ENCODE measurements around the gene AADAT. TPM values are rescaled to one million over a fixed set of nuclear protein-coding genes. Genes with fewer than 3 reads are reported as not detected.

The AADAT gene
- total RNA-seq, 1 donor from 2014 or later = 24.2 TPM

- H2AFZ ChIP-seq (replicated peaks) = no peak overlapping the region
- H3K27me3 ChIP-seq = no peaks in the 10 kb centered on the region
- no peaks in the 10 kb centered on the region for H4K20me1 ChIP-seq (ENCODE audit: low read depth)
- H3K9me3 ChIP-seq (ENCODE audit: low read depth) = no peaks in the 10 kb centered on the region
- H3K36me3 ChIP-seq = peaks cover 16% of the 10 kb centered on the region
- no peaks in the 10 kb centered on the region for H3K4me1 ChIP-seq
- no peak for DNase-seq (ENCODE audit: low spot score)
- no peaks in the 10 kb centered on the region for H3K9me3 Mint-ChIP-seq
- H3K4me1 Mint-ChIP-seq = no peaks in the 10 kb centered on the region
- no peak overlapping the region for H3K4me2 ChIP-seq
- no peak overlapping the region for H3K4me3 ChIP-seq
- H3K9ac ChIP-seq = no peak overlapping the region
- H3K27ac Mint-ChIP-seq = no peak overlapping the region
- peaks cover 63% of the 10 kb centered on the region for H3K36me3 Mint-ChIP-seq
- TF ChIP-seq CTCF (IDR thresholded peaks at IDR 0.05) (no peak), EZH2 (IDR thresholded peaks at IDR 0.05) (no peak), EZH2phosphoT487 (IDR thresholded peaks at IDR 0.05) (no peak)
- no peak overlapping the region for H3K27ac ChIP-seq
- H3K79me2 ChIP-seq (ENCODE audit: low read depth) = no peaks in the 10 kb centered on the region
- H3K4me3 Mint-ChIP-seq = no peak overlapping the region
- peaks cover 2% of the 10 kb centered on the region for H3K27me3 Mint-ChIP-seq (ENCODE audit: insufficient read depth, low read depth)
- no peaks in the 10 kb centered on the region for H3F3A ChIP-seq (ENCODE audit: low read depth)
Observed at GRCh38 chr4:170080496-170080895, 9.3 kb downstream of the AADAT start.

- H3K27ac ChIP-seq = no peak overlapping the region
- H3K4me3 ChIP-seq = no peak overlapping the region
- no peaks in the 10 kb centered on the region for H3K9me3 ChIP-seq (ENCODE audit: low read depth)
- no peak overlapping the region for H3K4me3 Mint-ChIP-seq
- no peaks in the 10 kb centered on the region for H3F3A ChIP-seq (ENCODE audit: low read depth)
- peaks cover 16% of the 10 kb centered on the region for H3K36me3 ChIP-seq
- H3K4me2 ChIP-seq = no peak overlapping the region
- H2AFZ ChIP-seq (replicated peaks) = no peak overlapping the region
- no peaks in the 10 kb centered on the region for H4K20me1 ChIP-seq (ENCODE audit: low read depth)
- H3K27ac Mint-ChIP-seq = no peak overlapping the region
- H3K9ac ChIP-seq = no peak overlapping the region
- no peaks in the 10 kb centered on the region for H3K79me2 ChIP-seq (ENCODE audit: low read depth)
- peaks cover 62% of the 10 kb centered on the region for H3K36me3 Mint-ChIP-seq
- H3K4me1 ChIP-seq = no peaks in the 10 kb centered on the region
- H3K9me3 Mint-ChIP-seq = no peaks in the 10 kb centered on the region
- no peaks in the 10 kb centered on the region for H3K27me3 ChIP-seq
- TF ChIP-seq CTCF (IDR thresholded peaks at IDR 0.05) (no peak), EZH2phosphoT487 (IDR thresholded peaks at IDR 0.05) (no peak), EZH2 (IDR thresholded peaks at IDR 0.05) (no peak)
- peaks cover 2% of the 10 kb centered on the region for H3K27me3 Mint-ChIP-seq (ENCODE audit: insufficient read depth, low read depth)
- no peak for DNase-seq (ENCODE audit: low spot score)
- no peaks in the 10 kb centered on the region for H3K4me1 Mint-ChIP-seq
Observed at GRCh38 chr4:170079981-170080380, 9.8 kb downstream of the AADAT start.

GRCh38 chr4:170071196-170071595 is 18.6 kb downstream of the AADAT start:
- Histone ChIP-seq H3K27ac (no peak overlapping the region), H3K9ac (no peak overlapping the region), H3K4me2 (no peak overlapping the region), H3K9me3 (ENCODE audit: low read depth) (no peaks in the 10 kb centered on the region), H3K27me3 (no peaks in the 10 kb centered on the region), H3K4me3 (no peak overlapping the region), H3K4me1 (no peaks in the 10 kb centered on the region), H2AFZ (replicated peaks) (no peak overlapping the region), H3F3A (ENCODE audit: low read depth) (no peaks in the 10 kb centered on the region), H3K79me2 (ENCODE audit: low read depth) (no peaks in the 10 kb centered on the region), H3K36me3 (peaks cover 16% of the 10 kb centered on the region), H4K20me1 (ENCODE audit: low read depth) (no peaks in the 10 kb centered on the region)
- H3K9me3 Mint-ChIP-seq = no peaks in the 10 kb centered on the region
- peaks cover 35% of the 10 kb centered on the region for H3K36me3 Mint-ChIP-seq
- H3K27me3 Mint-ChIP-seq (ENCODE audit: insufficient read depth, low read depth) = no peaks in the 10 kb centered on the region
- DNase-seq (ENCODE audit: low spot score) = no peak
- TF ChIP-seq EZH2 (IDR thresholded peaks at IDR 0.05) (no peak), EZH2phosphoT487 (IDR thresholded peaks at IDR 0.05) (no peak), CTCF (IDR thresholded peaks at IDR 0.05) (no peak)
- H3K27ac Mint-ChIP-seq = no peak overlapping the region
- no peak overlapping the region for H3K4me3 Mint-ChIP-seq
- H3K4me1 Mint-ChIP-seq = no peaks in the 10 kb centered on the region
